GM21786 (cell line): ENCODE data around the gene DAG1.

Experiments used
- ATAC-seq: cut with Tn5 transposase; IDR thresholded peaks from one replicate; pipeline ENCODE4 v1.9.1; 2021; ENCODE audit not compliant: unreplicated experiment

Gene DAG1

GRCh38 chr3:49469936-49470713 lies at the start of gene DAG1:
Gene DAG1 (plus strand): TSS chr3:49470267. CDS start chr3:49510535, 40,268 bp downstream.
- peak; percentile 80 for ATAC-seq

- ATAC-seq: no peak
These were observed 48.1 kb upstream of the DAG1 start for GRCh38 chr3:49421890-49422378.

GRCh38 chr3:49422379-49423248 lies 47.5 kb upstream of the DAG1 start, which contains the start of gene AMT:
Gene AMT (minus strand): TSS chr3:49422473. CDS start chr3:49422450, 23 bp downstream.
- ATAC-seq: no peak

- no peak for ATAC-seq
These were observed 45.3 kb upstream of the DAG1 start for GRCh38 chr3:49424816-49425215.

- ATAC-seq: no peak
These were observed 42.5 kb upstream of the DAG1 start for GRCh38 chr3:49427586-49427985.

GRCh38 chr3:49428752-49429080 lies 41.4 kb upstream of the DAG1 start:
- ATAC-seq: no peak

GRCh38 chr3:49434731-49435130 lies 35.3 kb upstream of the DAG1 start:
- no peak for ATAC-seq

GRCh38 chr3:49445391-49445790 lies 24.7 kb upstream of the DAG1 start:
- ATAC-seq: no peak

- ATAC-seq: no peak
These were observed 16.4 kb upstream of the DAG1 start for GRCh38 chr3:49453621-49454020.

GRCh38 chr3:49454458-49454857 lies 15.6 kb upstream of the DAG1 start:
- no peak for ATAC-seq

- no peak for ATAC-seq
These were observed 15.0 kb upstream of the DAG1 start for GRCh38 chr3:49454898-49455681.

- no peak for ATAC-seq
These were observed 13.6 kb upstream of the DAG1 start for GRCh38 chr3:49456466-49456865.

- ATAC-seq: no peak
These were observed 9.7 kb upstream of the DAG1 start for GRCh38 chr3:49460188-49460890.

GRCh38 chr3:49460956-49461355 lies 9.1 kb upstream of the DAG1 start:
- ATAC-seq: no peak

GRCh38 chr3:49461443-49462171 lies 8.5 kb upstream of the DAG1 start:
- ATAC-seq: no peak

GRCh38 chr3:49462222-49462621 lies 7.8 kb upstream of the DAG1 start:
- no peak for ATAC-seq

GRCh38 chr3:49465270-49466034 lies 4.6 kb upstream of the DAG1 start:
- ATAC-seq: no peak

GRCh38 chr3:49466085-49466484 lies 4.0 kb upstream of the DAG1 start:
- ATAC-seq: no peak
